Duodenal mucosa (tissue), 2 donors: ENCODE results near the gene TTLL11.

ENCODE experiments used
- H3K27ac ChIP-seq: one replicate; pipeline ENCODE4 v1.7.0; 2013; ENCODE audit warnings: low read depth, low read length
- H3K27me3 ChIP-seq, 2 donors: one replicate each; pipeline ENCODE4 v1.7.0; 2013; ENCODE audit warnings: low read length in 2 of 2, control low read depth in 1 of 2; ENCODE audit not compliant: insufficient read depth in 2 of 2, control insufficient read depth in 1 of 2
- H3K36me3 ChIP-seq, 2 donors: one replicate each; pipeline ENCODE4 v1.7.0; 2013; ENCODE audit warnings: low read length in 2 of 2, control low read depth in 1 of 2; ENCODE audit not compliant: insufficient read depth in 2 of 2, control insufficient read depth in 1 of 2
- H3K4me1 ChIP-seq, 2 donors: one replicate each; pipeline ENCODE4 v1.7.0; 2013; ENCODE audit warnings: low read length in 2 of 2, control low read depth in 1 of 2; ENCODE audit not compliant: insufficient read depth in 2 of 2, control insufficient read depth in 1 of 2
- H3K4me3 ChIP-seq, 2 donors: one replicate each; pipeline ENCODE4 v1.7.0; 2013; ENCODE audit warnings: low read length in 2 of 2, low read depth in 1 of 2
- H3K9ac ChIP-seq, 2 donors: one replicate each; pipeline ENCODE4 v1.7.0; 2013; ENCODE audit warnings: low read length in 2 of 2, low read depth in 1 of 2
- H3K9me3 ChIP-seq, 2 donors: one replicate each; pipeline ENCODE4 v1.7.0; 2013; ENCODE audit warnings: low read length in 2 of 2, control low read depth in 1 of 2; ENCODE audit not compliant: control insufficient read depth in 1 of 2

TTLL11 gene

DNA sequence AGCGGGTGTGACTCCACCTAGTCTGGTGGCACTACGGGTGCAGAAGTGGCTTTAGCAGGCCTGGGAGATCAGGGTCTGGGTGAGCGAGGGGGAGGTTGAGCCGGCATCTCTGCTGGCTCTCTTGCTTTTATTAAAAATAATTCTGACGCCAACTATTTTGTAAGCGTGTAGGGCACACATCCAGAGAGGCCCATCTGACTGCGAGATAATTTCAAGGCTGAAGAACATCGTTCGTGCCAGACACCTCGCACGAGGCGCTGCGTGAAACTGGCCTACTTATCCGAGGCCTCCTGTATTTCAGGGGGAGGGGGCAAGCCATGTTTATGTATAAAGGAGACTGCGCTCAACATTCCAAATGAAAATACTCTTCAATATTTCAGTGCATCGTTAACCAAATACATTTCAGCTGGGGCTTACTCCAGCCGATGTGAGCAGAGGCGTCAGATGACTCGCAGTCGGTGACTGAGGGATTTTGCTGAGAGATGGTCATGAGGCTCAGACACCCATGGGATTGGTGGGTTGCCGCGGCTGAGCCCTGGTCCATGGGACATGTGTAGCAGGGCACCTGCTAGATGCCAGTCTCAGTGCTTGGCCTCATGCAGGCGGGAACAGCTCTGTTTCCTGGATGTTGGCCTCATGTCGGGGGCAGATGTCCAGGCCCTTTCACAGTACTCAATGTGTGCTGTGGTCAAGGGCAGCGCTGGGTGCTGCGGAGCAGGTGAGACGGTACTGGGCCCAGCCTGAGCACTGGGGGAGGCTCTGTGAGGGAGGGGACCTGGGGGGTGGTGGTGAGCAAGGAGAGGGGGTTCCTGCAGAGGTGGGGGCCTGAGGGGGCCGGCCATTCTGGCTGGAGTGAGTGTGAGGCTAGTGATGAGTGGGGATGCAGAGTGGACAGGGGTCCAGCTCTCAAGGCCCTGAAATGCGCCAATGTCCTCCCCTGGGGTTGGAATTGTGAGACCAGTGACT is 240.2 kb downstream of the TTLL11 start:
- H3K9ac ChIP-seq = no peak overlapping the region

GRCh38 chr9:121852241-121852640 is 240.9 kb downstream of the TTLL11 start:
- no peak overlapping the region for H3K4me3 ChIP-seq

More for the DNA sequence above, 240.2 kb downstream of the TTLL11 start:
- no peaks in the 10 kb centered on the region for H3K27me3 ChIP-seq
- H3K4me1 ChIP-seq = no peaks in the 10 kb centered on the region
- peaks cover 4 to 5% of the 10 kb centered on the region in 2 donors for H3K9me3 ChIP-seq
- no peak overlapping the region for H3K4me3 ChIP-seq
- H3K27ac ChIP-seq = no peak overlapping the region
- no peaks in the 10 kb centered on the region for H3K36me3 ChIP-seq

GRCh38 chr9:121851641-121852091 is 241.4 kb downstream of the TTLL11 start:
- Histone ChIP-seq H3K36me3 (no peaks in the 10 kb centered on the region), H3K4me1 (no peaks in the 10 kb centered on the region), H3K27me3 (no peaks in the 10 kb centered on the region), H3K9me3 (peaks cover 4 to 5% of the 10 kb centered on the region in 2 donors), H3K4me3 (no peak overlapping the region), H3K9ac (no peak overlapping the region), H3K27ac (no peak overlapping the region)

More at GRCh38 chr9:121852241-121852640, 240.9 kb downstream of the TTLL11 start:
- H3K9ac ChIP-seq = no peak overlapping the region
- H3K27ac ChIP-seq = no peak overlapping the region
- H3K9me3 ChIP-seq = peaks cover 4 to 5% of the 10 kb centered on the region in 2 donors
- H3K27me3 ChIP-seq = no peaks in the 10 kb centered on the region
- H3K36me3 ChIP-seq = no peaks in the 10 kb centered on the region
- H3K4me1 ChIP-seq = no peaks in the 10 kb centered on the region

DNA sequence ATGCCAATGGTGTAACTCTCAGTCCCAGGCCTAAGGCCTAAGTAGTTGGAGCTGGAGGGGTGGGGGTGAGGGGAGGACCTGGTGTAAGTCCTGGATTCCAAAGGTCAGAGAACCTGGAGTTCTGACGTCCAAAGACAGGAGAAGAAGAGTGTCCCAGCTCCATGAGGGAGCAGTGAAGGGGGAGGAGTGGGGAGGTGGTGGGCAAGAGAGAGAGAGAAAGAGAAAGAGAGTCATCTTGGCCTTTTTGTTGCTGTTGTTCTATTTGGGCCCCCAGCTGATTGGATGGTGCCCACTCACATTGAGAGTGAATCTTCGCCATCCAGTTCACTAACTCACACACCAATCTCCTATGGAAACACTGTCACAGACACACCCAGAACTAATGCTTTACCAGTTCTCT is 242.7 kb downstream of the TTLL11 start:
- no peak overlapping the region for H3K9ac ChIP-seq

GRCh38 chr9:121849554-121849953 is 243.6 kb downstream of the TTLL11 start:
- no peaks in the 10 kb centered on the region for H3K36me3 ChIP-seq
- no peaks in the 10 kb centered on the region for H3K4me1 ChIP-seq
- H3K9me3 ChIP-seq = peaks cover 4 to 5% of the 10 kb centered on the region in 2 donors
- no peaks in the 10 kb centered on the region for H3K27me3 ChIP-seq
- no peak overlapping the region for H3K27ac ChIP-seq
- H3K4me3 ChIP-seq = no peak overlapping the region
- H3K9ac ChIP-seq = no peak overlapping the region

More for the DNA sequence above, 242.7 kb downstream of the TTLL11 start:
- Histone ChIP-seq H3K4me3 (no peak overlapping the region), H3K36me3 (no peaks in the 10 kb centered on the region), H3K4me1 (no peaks in the 10 kb centered on the region), H3K27me3 (no peaks in the 10 kb centered on the region), H3K27ac (no peak overlapping the region), H3K9me3 (peaks cover 4 to 5% of the 10 kb centered on the region in 2 donors)

DNA sequence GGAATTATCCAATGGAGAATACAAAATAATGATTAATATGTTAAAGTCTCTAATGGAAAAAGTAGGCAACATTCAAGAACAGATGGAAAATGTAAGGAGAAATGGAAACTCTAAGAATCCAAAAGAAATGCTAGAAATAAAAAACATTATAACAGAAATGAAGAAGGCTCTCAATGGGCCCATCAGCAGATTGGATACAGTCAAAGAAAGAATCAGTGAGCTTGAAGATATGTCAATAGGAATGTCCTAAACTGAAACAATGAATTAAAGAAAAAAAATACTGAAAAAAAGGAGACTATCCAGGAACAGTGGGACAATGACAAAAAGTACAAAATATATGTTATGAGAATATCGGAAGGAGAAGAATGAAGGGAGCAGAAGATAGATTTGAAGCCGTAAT is 248.5 kb downstream of the TTLL11 start:
- Histone ChIP-seq H3K9ac (no peak overlapping the region), H3K4me1 (no peaks in the 10 kb centered on the region), H3K4me3 (no peak overlapping the region), H3K27me3 (no peaks in the 10 kb centered on the region), H3K27ac (no peak overlapping the region), H3K36me3 (no peaks in the 10 kb centered on the region), H3K9me3 (peaks cover 4 to 5% of the 10 kb centered on the region in 2 donors)

- Histone ChIP-seq H3K27me3 (no peaks in the 10 kb centered on the region), H3K9me3 (peaks cover 3 to 4% of the 10 kb centered on the region in 2 donors), H3K4me3 (no peak overlapping the region), H3K27ac (no peak overlapping the region), H3K4me1 (no peaks in the 10 kb centered on the region), H3K36me3 (no peaks in the 10 kb centered on the region), H3K9ac (no peak overlapping the region)
Measured at GRCh38 chr9:121844098-121844497, 249.0 kb downstream of the TTLL11 start.

DNA sequence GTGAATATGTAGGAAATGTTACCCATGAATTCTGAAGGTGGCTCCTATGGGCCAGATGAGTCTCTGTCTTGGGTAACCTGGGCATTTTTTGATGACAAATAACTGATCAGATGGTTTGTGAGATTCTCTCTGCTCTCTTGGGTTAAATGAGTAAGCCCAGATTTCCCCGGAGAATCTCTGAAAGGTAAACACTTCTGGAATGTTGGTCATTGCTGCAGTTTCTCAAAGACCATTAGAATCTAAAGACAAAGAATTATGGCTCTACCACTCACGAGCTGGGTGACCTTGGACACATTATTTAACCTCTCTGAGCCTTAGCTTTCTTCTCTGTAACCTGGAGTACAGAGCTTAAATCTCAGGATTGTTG is 250.5 kb downstream of the TTLL11 start:
- Histone ChIP-seq H3K27ac (no peak overlapping the region), H3K4me3 (no peak overlapping the region), H3K9ac (no peak overlapping the region), H3K27me3 (no peaks in the 10 kb centered on the region), H3K9me3 (no peaks in the 10 kb centered on the region), H3K36me3 (no peaks in the 10 kb centered on the region), H3K4me1 (no peaks in the 10 kb centered on the region)

GRCh38 chr9:121841771-121842611 is 251.1 kb downstream of the TTLL11 start:
- no peaks in the 10 kb centered on the region for H3K9me3 ChIP-seq
- H3K4me3 ChIP-seq = no peak overlapping the region
- no peaks in the 10 kb centered on the region for H3K4me1 ChIP-seq
- H3K27me3 ChIP-seq = no peaks in the 10 kb centered on the region
- no peaks in the 10 kb centered on the region for H3K36me3 ChIP-seq
- no peak overlapping the region for H3K9ac ChIP-seq
- no peak overlapping the region for H3K27ac ChIP-seq
